GM15510 (cell line): ENCODE results near the gene NCOR2.

Source experiments
- POLR2A ChIP-seq: IDR thresholded peaks from 3 replicates; pipeline ENCODE4 v1.6.1; 2011; ENCODE audit warnings: borderline replicate concordance; ENCODE audit not compliant: insufficient read length; ENCODE audit errors: extremely low read depth

Gene NCOR2

GRCh38 chr12:124562018-124562795, 5.2 kb downstream of the NCOR2 start:
- TF ChIP-seq POLR2A: no peak

DNA sequence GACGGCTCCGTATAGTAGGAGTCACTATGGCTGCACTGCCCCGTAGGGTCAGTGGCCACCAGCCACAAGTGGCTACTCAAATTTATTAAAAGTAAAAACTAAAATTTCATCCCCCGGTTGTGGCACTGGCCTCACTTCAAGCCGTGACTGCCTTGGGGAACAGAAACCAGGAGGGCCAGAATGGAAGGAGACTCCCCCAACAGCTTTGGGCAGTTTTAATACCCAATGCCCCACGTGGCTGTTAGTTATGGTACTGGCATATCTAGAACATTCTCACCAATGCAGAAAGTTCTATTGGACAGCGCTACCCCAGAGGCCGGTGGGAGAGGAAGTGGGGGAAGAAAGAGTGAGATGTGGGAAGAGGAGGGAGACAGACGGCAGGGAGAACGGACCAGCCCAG, 6.2 kb downstream of the NCOR2 start:
- no peak for TF ChIP-seq POLR2A

DNA sequence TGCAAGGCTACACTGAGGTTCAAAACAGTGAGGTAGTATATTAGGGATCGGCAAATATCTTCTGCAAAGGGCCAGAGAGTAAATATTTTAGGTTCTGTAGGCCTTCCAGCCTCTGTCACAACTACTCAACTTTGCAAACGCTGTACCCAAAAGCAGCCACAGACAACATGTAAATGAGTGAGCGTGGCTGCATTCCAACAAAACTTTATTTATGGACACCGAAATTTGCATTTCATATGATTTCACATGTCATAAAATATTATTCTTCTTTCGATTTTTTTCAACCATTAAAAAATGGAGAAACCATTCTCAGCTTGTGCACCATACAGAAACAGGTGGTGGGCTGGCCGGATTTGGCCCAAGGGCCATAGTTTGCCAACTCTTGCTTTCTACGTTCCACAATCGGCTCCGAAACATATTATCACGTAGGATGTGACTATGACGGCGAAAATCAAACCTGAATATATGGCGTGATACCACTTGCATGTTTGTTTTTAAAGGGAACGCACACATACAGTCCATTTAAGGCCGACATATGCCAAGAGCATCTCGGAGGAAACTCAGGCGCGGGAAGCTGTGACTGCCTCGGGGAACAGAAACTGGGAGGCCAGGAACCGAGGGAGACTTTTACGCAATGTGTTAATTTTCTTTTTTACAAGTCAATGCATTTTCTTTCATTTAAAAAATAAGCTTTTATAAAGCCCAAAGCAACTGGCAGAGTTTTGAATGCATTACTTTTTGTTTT, 7.1 kb downstream of the NCOR2 start:
- TF ChIP-seq POLR2A: no peak

DNA sequence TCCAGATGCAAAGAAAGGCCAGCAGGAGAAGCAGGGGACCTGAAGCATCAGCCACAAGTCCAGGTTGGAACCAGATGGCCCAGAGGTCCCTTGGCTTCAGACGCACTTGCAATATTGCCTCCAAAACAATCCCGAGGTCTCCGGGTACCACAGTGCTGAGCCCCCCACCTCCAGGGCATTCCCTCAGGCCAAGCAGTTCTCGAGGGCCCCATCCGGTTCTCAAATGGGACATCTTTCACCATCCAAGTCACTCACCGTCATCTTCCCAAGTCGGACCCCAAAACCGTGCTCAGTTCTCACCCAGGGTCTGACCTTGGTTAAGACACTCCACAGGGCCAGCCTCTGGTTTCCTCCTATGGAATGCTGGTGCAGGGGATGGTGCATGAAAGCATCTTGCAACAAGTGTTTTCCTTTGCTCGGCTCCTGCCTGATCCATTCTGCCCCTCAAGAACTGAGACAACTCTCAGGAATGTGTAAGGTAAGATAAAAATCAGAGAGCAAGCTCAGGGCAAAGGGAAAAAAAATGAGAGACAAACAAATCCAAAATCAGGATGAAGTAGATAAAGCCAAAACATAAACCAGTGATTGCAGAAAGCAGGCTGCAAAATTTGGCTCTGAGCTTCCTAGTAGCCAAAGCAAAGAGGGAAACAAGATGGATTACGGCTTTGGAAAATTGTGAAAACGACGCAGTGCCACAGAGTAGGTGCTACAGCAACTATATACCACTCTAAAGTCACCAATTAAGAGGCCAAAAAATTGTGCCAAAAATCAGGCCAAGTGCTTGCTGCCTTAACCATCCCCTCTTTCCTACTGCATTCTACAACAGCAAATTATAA, 8.0 kb downstream of the NCOR2 start:
- no peak for TF ChIP-seq POLR2A

GRCh38 chr12:124558313-124558712, 9.1 kb downstream of the NCOR2 start:
- no peak for TF ChIP-seq POLR2A

DNA sequence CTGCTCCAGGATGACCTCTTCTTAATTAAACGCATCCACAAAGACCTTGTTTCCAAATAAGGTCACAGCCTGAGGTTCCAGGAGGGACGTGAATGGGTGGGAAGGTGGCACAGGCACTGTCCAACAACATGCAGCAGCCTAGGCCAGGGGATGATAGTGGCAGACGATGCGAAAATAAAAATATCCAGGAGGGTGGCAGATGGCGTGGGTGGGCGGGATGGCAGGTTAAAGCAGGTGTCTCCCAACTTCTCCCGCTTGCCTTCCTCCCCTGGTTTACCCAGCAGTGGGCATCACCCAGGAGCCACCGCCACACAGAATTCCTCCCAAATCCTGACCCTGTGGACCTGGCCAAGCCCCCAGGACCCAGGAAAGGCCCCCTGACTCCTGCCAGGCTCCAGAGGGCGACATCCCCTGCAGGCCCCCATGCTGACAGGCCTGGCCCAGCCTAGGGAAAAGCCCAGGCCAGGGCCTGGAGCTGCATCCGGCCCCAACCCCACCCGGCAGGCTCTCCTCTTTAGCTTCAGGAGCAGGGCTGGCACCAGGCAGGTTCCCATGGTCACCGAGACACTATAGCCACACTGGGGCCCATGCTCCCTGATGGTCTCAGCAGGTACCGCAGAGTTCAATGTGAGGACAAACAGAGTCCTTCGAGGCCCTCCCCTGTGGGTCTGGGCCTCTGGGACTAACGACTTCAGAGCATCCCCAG, 9.7 kb downstream of the NCOR2 start:
- TF ChIP-seq POLR2A: no peak

- no peak for TF ChIP-seq POLR2A
Observed at GRCh38 chr12:124556896-124557501, 10.4 kb downstream of the NCOR2 start.

GRCh38 chr12:124556074-124556466, 11.3 kb downstream of the NCOR2 start:
- no peak for TF ChIP-seq POLR2A

GRCh38 chr12:124555168-124556073, 12.0 kb downstream of the NCOR2 start:
- TF ChIP-seq POLR2A: no peak

GRCh38 chr12:124554429-124555029, 12.9 kb downstream of the NCOR2 start:
- TF ChIP-seq POLR2A: no peak

DNA sequence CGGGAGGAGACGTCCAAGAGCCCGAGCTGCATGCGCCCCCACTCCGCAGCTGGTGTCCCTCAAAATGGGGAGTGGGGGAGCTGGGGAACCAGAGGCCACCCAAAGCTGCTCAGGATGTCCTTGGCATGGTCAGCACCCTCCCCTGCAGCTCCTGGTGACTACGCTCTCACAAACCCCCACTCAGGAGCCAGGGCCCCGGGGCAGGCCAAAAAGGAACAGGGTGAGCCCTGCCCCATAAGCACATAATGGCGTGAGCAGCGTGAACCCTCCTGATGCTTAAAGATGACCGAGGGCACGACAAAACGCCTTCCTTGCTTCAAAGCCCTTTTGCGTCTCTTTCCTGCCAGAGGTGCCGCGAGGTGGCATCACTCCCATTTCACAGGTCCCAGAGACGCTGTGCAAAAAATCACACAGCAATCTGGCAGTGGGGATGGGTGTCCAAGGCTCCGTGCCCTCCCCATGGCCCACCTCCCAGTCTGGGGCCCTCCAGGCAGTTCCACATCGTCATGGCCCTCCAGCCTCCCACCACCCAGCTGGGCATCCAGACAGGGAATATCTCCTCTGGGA, 13.5 kb downstream of the NCOR2 start:
- TF ChIP-seq POLR2A: no peak
